ENCODE results near the gene COBL. TPM values are rescaled to one million over a fixed set of nuclear protein-coding genes. Genes with fewer than 3 reads are reported as not detected.
A peak's percentile ranks its signal among the peaks of the same experiment; 100 is the strongest.

The COBL gene
- total RNA-seq, 1 experiment from 2014 or later = not detected

GRCh38 chr7:51190969-51191368, 125.6 kb downstream of the COBL start:
- H3K36me3 ChIP-seq (ENCODE audit: insufficient read depth, low read length) = no peaks in the 10 kb centered on the region
- H3K9me2 ChIP-seq (replicated peaks; ENCODE audit: insufficient read depth, low read length) = no peaks in the 10 kb centered on the region
- H3K27ac ChIP-seq (ENCODE audit: low read length) = no peak overlapping the region
- no peak overlapping the region for H3K4me2 ChIP-seq (ENCODE audit: low read depth, low read length, poor library complexity, severe bottlenecking)
- no peaks in the 10 kb centered on the region for H3K4me1 ChIP-seq (ENCODE audit: low read length)
- no peak overlapping the region for H3K9ac ChIP-seq (ENCODE audit: low read length)
- no peak for DNase-seq
- H2AFZ ChIP-seq (ENCODE audit: low read length) = no peak overlapping the region
- no peaks in the 10 kb centered on the region for H3K79me2 ChIP-seq (ENCODE audit: low read length)
- no peaks in the 10 kb centered on the region for H3K27me3 ChIP-seq (ENCODE audit: low read length)
- H4K20me1 ChIP-seq (ENCODE audit: insufficient read depth, low read depth, low read length) = no peaks in the 10 kb centered on the region
- no peak overlapping the region for H3K4me3 ChIP-seq (ENCODE audit: low read length)
- no peaks in the 10 kb centered on the region for H3K9me3 ChIP-seq (ENCODE audit: low read length)

GRCh38 chr7:51189777-51190176, 126.8 kb downstream of the COBL start:
- no peaks in the 10 kb centered on the region for H4K20me1 ChIP-seq (ENCODE audit: insufficient read depth, low read depth, low read length)
- no peaks in the 10 kb centered on the region for H3K27me3 ChIP-seq (ENCODE audit: low read length)
- no peaks in the 10 kb centered on the region for H3K9me2 ChIP-seq (replicated peaks; ENCODE audit: insufficient read depth, low read length)
- no peak overlapping the region for H3K4me2 ChIP-seq (ENCODE audit: low read depth, low read length, poor library complexity, severe bottlenecking)
- no peaks in the 10 kb centered on the region for H3K9me3 ChIP-seq (ENCODE audit: low read length)
- H3K27ac ChIP-seq (ENCODE audit: low read length) = no peak overlapping the region
- no peak overlapping the region for H3K4me3 ChIP-seq (ENCODE audit: low read length)
- H2AFZ ChIP-seq (ENCODE audit: low read length) = no peak overlapping the region
- H3K36me3 ChIP-seq (ENCODE audit: insufficient read depth, low read length) = no peaks in the 10 kb centered on the region
- H3K4me1 ChIP-seq (ENCODE audit: low read length) = no peaks in the 10 kb centered on the region
- DNase-seq = no peak
- no peaks in the 10 kb centered on the region for H3K79me2 ChIP-seq (ENCODE audit: low read length)
- H3K9ac ChIP-seq (ENCODE audit: low read length) = no peak overlapping the region

DNA sequence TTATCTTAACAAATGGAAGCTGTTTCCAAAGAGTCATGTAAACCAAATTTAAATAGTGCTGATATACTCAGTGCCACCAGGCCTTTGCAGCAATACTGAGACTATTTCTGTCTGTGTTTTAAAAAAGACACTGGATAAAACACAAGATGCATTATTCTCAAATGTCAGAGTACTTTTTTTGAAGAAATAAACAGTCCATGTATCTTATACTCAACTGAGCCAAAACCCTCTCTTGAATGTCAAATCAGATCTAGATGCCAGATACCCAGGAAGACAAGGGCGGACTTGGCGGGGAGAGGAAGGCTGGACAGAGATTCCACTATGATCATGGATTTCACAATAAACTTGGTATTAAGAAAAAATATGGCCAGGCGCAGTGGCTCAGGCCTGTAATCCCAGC, 127.6 kb downstream of the COBL start:
- Histone ChIP-seq H3K4me3 (ENCODE audit: low read length) (no peak overlapping the region), H3K36me3 (ENCODE audit: insufficient read depth, low read length) (no peaks in the 10 kb centered on the region), H3K9ac (ENCODE audit: low read length) (no peak overlapping the region), H3K4me2 (ENCODE audit: low read depth, low read length, poor library complexity, severe bottlenecking) (no peak overlapping the region), H3K9me3 (ENCODE audit: low read length) (no peaks in the 10 kb centered on the region), H3K27ac (ENCODE audit: low read length) (no peak overlapping the region), H3K27me3 (ENCODE audit: low read length) (no peaks in the 10 kb centered on the region), H3K79me2 (ENCODE audit: low read length) (no peaks in the 10 kb centered on the region), H4K20me1 (ENCODE audit: insufficient read depth, low read depth, low read length) (no peaks in the 10 kb centered on the region), H2AFZ (ENCODE audit: low read length) (no peak overlapping the region), H3K4me1 (ENCODE audit: low read length) (no peaks in the 10 kb centered on the region), H3K9me2 (replicated peaks; ENCODE audit: insufficient read depth, low read length) (no peaks in the 10 kb centered on the region)
- no peak for DNase-seq

DNA sequence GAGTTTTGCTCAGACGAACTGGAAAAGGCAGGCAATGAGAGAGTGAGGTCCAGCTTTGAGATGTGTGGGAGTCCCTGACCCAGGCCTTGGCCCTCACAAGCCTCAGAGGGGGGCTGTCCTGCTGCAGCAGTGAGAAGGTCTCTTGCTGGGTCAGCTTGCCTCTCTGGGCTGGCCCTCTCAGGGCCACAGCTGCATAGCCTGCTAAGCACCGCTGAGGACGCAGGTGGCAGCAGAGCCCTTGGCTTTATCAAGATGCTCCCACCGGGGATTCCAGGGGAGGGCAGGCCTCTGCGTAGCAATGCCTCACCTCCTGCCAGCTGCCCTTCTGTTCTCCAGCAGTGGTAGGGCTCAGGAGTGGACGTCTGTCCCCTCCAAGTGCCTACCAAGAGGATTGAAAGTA, 128.7 kb downstream of the COBL start:
- Histone ChIP-seq H3K36me3 (ENCODE audit: insufficient read depth, low read length) (no peaks in the 10 kb centered on the region), H3K9me3 (ENCODE audit: low read length) (no peaks in the 10 kb centered on the region), H2AFZ (ENCODE audit: low read length) (no peak overlapping the region), H3K4me3 (ENCODE audit: low read length) (no peak overlapping the region), H3K9me2 (replicated peaks; ENCODE audit: insufficient read depth, low read length) (no peaks in the 10 kb centered on the region), H3K9ac (ENCODE audit: low read length) (no peak overlapping the region), H3K4me1 (ENCODE audit: low read length) (no peaks in the 10 kb centered on the region), H4K20me1 (ENCODE audit: insufficient read depth, low read depth, low read length) (no peaks in the 10 kb centered on the region), H3K79me2 (ENCODE audit: low read length) (no peaks in the 10 kb centered on the region), H3K4me2 (ENCODE audit: low read depth, low read length, poor library complexity, severe bottlenecking) (no peak overlapping the region), H3K27ac (ENCODE audit: low read length) (no peak overlapping the region), H3K27me3 (ENCODE audit: low read length) (no peaks in the 10 kb centered on the region)
- DNase-seq = peak; percentile 49

DNA sequence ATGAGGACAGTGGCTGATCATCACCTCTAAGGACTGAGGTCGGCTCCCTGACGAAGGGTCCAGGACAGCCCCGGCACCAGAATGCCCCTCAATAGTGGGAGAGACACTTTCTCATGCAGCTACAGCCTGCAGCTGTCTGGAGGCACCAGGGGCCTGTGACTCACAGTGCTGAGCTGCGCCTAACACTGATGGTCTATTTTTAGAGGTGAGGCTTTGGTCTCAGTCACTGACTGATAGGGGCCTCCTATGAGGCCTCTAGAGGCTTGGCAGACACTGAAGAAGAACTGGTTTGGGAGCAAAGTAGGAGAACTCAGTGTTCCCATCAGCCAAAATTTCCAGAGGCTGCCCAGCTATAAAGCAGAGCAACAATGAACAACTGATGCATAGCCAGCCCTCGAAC, 130.1 kb downstream of the COBL start:
- DNase-seq = no peak
- H3K4me2 ChIP-seq (ENCODE audit: low read depth, low read length, poor library complexity, severe bottlenecking) = no peak overlapping the region
- H3K36me3 ChIP-seq (ENCODE audit: insufficient read depth, low read length) = no peaks in the 10 kb centered on the region

DNA sequence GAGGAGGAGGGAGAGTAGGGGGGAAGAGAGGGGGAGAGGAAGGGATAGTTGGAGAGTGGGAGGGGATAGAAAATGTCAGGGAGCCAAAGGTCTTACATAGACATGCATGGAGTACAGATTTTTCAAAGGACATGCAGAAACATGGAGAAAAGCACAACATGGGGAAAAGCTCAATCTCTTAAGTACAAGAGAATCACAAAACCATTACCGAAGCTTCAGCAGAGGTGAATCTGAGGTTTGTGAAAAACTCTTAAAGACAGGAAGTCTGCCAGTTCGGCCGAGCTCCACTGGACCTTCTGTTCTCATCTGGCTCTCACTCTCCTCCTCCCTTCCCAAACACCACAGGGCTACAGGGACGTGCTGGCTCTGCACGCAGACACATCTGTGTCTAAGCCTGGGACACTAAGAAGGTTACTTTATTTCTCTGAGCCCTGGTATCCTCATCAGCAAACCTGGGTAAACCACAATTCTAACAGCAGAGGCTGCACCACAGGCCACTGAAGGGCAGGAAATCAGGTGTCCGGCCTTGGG, 133.9 kb downstream of the COBL start:
- H3K9me2 ChIP-seq (replicated peaks; ENCODE audit: insufficient read depth, low read length) = no peaks in the 10 kb centered on the region
- no peak for DNase-seq
- H3K9ac ChIP-seq (ENCODE audit: low read length) = no peak overlapping the region

More for the DNA sequence above, 130.1 kb downstream of the COBL start:
- Histone ChIP-seq H3K9me3 (ENCODE audit: low read length) (no peaks in the 10 kb centered on the region), H3K27me3 (ENCODE audit: low read length) (no peaks in the 10 kb centered on the region), H3K79me2 (ENCODE audit: low read length) (no peaks in the 10 kb centered on the region), H2AFZ (ENCODE audit: low read length) (no peak overlapping the region), H3K4me3 (ENCODE audit: low read length) (no peak overlapping the region), H4K20me1 (ENCODE audit: insufficient read depth, low read depth, low read length) (no peaks in the 10 kb centered on the region), H3K4me1 (ENCODE audit: low read length) (no peaks in the 10 kb centered on the region), H3K9ac (ENCODE audit: low read length) (no peak overlapping the region), H3K27ac (ENCODE audit: low read length) (no peak overlapping the region), H3K9me2 (replicated peaks; ENCODE audit: insufficient read depth, low read length) (no peaks in the 10 kb centered on the region)

DNA sequence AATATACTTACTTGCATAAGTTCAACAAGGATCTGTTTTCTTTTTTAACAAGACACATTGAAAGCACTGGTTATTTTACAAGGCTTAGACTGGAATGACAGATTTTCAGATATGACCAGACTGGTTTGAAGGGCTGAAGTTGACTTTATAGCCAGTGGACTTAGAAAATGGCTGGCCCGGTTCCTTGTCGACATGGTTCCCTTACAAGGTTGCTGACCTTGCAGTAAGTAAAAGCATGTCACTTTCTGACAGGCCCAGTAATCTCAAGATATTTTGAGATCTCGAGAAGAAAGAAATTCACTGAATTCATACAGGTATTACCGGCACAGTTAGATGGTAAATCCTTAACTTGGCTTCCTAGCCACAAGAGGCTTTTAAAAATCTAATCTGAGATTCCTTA, 136.5 kb downstream of the COBL start:
- Histone ChIP-seq H3K79me2 (ENCODE audit: low read length) (no peaks in the 10 kb centered on the region), H3K27me3 (ENCODE audit: low read length) (no peaks in the 10 kb centered on the region), H3K9me2 (replicated peaks; ENCODE audit: insufficient read depth, low read length) (no peaks in the 10 kb centered on the region), H3K27ac (ENCODE audit: low read length) (no peak overlapping the region), H3K9me3 (ENCODE audit: low read length) (no peaks in the 10 kb centered on the region), H3K4me3 (ENCODE audit: low read length) (no peak overlapping the region), H2AFZ (ENCODE audit: low read length) (no peak overlapping the region), H3K36me3 (ENCODE audit: insufficient read depth, low read length) (no peaks in the 10 kb centered on the region), H3K4me2 (ENCODE audit: low read depth, low read length, poor library complexity, severe bottlenecking) (no peak overlapping the region), H3K9ac (ENCODE audit: low read length) (no peak overlapping the region), H3K4me1 (ENCODE audit: low read length) (no peaks in the 10 kb centered on the region), H4K20me1 (ENCODE audit: insufficient read depth, low read depth, low read length) (no peaks in the 10 kb centered on the region)
- no peak for DNase-seq

More for the DNA sequence above, 133.9 kb downstream of the COBL start:
- Histone ChIP-seq H3K4me2 (ENCODE audit: low read depth, low read length, poor library complexity, severe bottlenecking) (no peak overlapping the region), H3K36me3 (ENCODE audit: insufficient read depth, low read length) (no peaks in the 10 kb centered on the region), H3K4me1 (ENCODE audit: low read length) (no peaks in the 10 kb centered on the region), H3K9me3 (ENCODE audit: low read length) (no peaks in the 10 kb centered on the region), H3K4me3 (ENCODE audit: low read length) (no peak overlapping the region), H3K79me2 (ENCODE audit: low read length) (no peaks in the 10 kb centered on the region), H3K27ac (ENCODE audit: low read length) (no peak overlapping the region), H3K27me3 (ENCODE audit: low read length) (no peaks in the 10 kb centered on the region), H4K20me1 (ENCODE audit: insufficient read depth, low read depth, low read length) (no peaks in the 10 kb centered on the region), H2AFZ (ENCODE audit: low read length) (no peak overlapping the region)

- Histone ChIP-seq H3K4me3 (ENCODE audit: low read length) (no peak overlapping the region), H3K4me2 (ENCODE audit: low read depth, low read length, poor library complexity, severe bottlenecking) (no peak overlapping the region), H3K9me3 (ENCODE audit: low read length) (no peaks in the 10 kb centered on the region), H3K27me3 (ENCODE audit: low read length) (no peaks in the 10 kb centered on the region), H3K9ac (ENCODE audit: low read length) (no peak overlapping the region), H3K9me2 (replicated peaks; ENCODE audit: insufficient read depth, low read length) (no peaks in the 10 kb centered on the region), H3K4me1 (ENCODE audit: low read length) (no peaks in the 10 kb centered on the region), H3K79me2 (ENCODE audit: low read length) (no peaks in the 10 kb centered on the region), H2AFZ (ENCODE audit: low read length) (no peak overlapping the region), H4K20me1 (ENCODE audit: insufficient read depth, low read depth, low read length) (no peaks in the 10 kb centered on the region), H3K27ac (ENCODE audit: low read length) (no peak overlapping the region), H3K36me3 (ENCODE audit: insufficient read depth, low read length) (no peaks in the 10 kb centered on the region)
- DNase-seq = no peak
These were observed 140.6 kb downstream of the COBL start for GRCh38 chr7:51175992-51176388.

All from Karpas-422 (cell line).